NOMO-1 treated with DMSO at 0.1 percent for 48 hours (cell line): ENCODE data around the gene THSD8.

ENCODE experiments used
- DNase-seq: peaks from one replicate; lab custom pipeline; 2025; ENCODE audit not compliant: unreplicated experiment; lab: John Stamatoyannopoulos, UW

THSD8 gene

DNA sequence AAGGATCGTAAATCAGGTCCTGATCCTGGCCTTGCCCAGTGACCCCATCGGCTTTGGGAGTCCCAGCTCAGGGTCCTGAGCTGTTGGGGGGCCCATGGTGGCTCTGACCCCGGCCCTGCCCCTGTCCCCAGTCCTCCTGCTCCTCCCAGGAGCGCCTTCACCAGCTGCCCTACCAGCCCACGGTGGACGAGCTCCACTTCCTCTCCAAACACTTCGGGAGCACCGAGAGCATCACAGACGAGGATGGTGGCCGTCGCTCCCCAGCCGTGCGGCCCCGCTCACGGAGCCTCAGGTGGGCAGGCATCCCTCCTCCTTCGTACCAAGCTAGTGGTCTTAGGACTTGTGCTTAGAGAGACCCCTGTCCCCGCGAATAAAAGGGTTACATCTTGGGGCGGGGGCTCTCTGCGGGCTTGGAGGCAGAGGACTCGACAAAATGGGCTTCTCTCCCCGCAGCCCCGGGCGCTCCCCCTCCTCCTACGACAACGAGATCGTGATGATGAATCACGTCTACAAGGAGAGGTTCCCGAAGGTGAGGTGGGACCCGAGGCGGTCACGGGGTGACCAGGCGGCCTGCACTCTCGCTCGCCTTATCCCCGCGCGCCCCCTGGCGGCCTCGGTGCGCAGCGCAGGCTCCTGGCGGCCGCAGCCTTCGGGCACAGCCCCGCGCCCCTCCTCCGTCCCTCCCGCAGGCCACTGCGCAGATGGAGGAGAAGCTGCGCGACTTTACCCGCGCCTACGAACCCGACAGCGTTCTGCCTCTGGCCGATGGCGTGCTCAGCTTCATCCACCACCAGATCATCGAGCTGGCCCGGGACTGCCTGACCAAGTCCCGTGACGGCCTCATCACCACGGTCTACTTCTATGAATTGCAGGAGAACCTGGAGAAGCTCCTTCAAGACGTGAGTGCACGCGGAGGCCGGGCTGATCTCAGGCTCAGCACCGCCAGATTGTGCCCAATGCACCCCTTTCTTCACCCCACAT, 45.6 kb downstream of the THSD8 start:
- DNase-seq: peak; percentile 74
